ENCODE measurements around the gene ZNF80. TPM values are rescaled to one million over a fixed set of nuclear protein-coding genes. Genes with fewer than 3 reads are reported as not detected.

ZNF80 gene
- total and polyA plus RNA-seq, 2 of the 13 experiments (the other 11 are each of a cell fraction or from before 2014, with no cell fraction given): not detected

DNA sequence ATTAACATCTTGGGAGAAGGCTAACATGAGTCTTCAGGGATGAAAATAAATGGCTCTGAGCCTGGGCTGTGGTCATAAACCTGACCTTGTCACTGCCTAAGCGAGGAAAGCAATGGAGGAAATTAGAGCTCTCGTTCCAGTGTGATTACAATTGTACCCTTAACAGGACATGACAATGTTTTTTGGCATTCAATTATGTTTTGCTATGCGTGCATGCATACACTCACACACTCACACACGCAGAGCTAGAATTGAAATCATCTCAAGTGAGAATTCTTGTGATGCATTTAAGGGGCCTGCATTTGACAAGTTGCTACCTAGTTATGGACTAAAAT lies 24.1 kb downstream of the ZNF80 start:
- H3K4me1 ChIP-seq (ENCODE audit: insufficient read depth, low read length): no peaks in the 10 kb centered on the region
- no peak for DNase-seq (ENCODE audit: low spot score)
- H3K27me3 ChIP-seq (ENCODE audit: control insufficient read depth in 1 of 2, insufficient read depth in 2 of 2, low read length in 2 of 2): peaks cover 0 to 4% of the 10 kb centered on the region in 2 experiments; a peak in 1 of 5 replicates
- BruUV-seq (replicated peaks): no TSS peak
- no peak overlapping the region for H3K27ac ChIP-seq (ENCODE audit: extremely low read length, insufficient read depth, low read length)
- no peaks in the 10 kb centered on the region for H3K9me3 ChIP-seq (ENCODE audit: low read length)
- intact Hi-C loops (cut with micrococcal nuclease; ENCODE audit: unreplicated experiment) (no loop called here), in situ Hi-C loops (cut with HindIII; ENCODE audit: extremely low pct_ligation_motif_present, low pct_unique_long_range_greater_than_20kb) (no loop called here)
- no peak for FAIRE-seq
- ChIA-PET POLR2A (no interaction called here), CTCF (ENCODE audit: low intra/inter-chr PET ratio, low total read pairs) (no interaction called here)
- no peak overlapping the region for H3K4me2 ChIP-seq (ENCODE audit: low read depth, low read length)
- no peak overlapping the region for H3K4me3 ChIP-seq (replicated peaks in 1 of 3; ENCODE audit: insufficient read depth in 1 of 3, low read depth in 2 of 3, low read length in 3 of 3)
- no peaks in the 10 kb centered on the region for H4K20me1 ChIP-seq (ENCODE audit: insufficient read depth, low read length)
- H2AFZ ChIP-seq (ENCODE audit: low read length): no peak overlapping the region
- H3K9ac ChIP-seq (ENCODE audit: insufficient read depth, low read depth, low read length): no peak overlapping the region
- 0% methylated on average over 1 of the region's 4 CpGs for WGBS (ENCODE audit: low lambda C conversion rate)
- no peaks in the 10 kb centered on the region for H3K36me3 ChIP-seq (replicated peaks in 1 of 2; ENCODE audit: control insufficient read depth in 1 of 2, insufficient read depth in 2 of 2, low read length in 2 of 2)
- H3K79me2 ChIP-seq (ENCODE audit: insufficient read depth, low read length): no peaks in the 10 kb centered on the region
- ATAC-seq: no peak
- TF ChIP-seq, protein P1, sequence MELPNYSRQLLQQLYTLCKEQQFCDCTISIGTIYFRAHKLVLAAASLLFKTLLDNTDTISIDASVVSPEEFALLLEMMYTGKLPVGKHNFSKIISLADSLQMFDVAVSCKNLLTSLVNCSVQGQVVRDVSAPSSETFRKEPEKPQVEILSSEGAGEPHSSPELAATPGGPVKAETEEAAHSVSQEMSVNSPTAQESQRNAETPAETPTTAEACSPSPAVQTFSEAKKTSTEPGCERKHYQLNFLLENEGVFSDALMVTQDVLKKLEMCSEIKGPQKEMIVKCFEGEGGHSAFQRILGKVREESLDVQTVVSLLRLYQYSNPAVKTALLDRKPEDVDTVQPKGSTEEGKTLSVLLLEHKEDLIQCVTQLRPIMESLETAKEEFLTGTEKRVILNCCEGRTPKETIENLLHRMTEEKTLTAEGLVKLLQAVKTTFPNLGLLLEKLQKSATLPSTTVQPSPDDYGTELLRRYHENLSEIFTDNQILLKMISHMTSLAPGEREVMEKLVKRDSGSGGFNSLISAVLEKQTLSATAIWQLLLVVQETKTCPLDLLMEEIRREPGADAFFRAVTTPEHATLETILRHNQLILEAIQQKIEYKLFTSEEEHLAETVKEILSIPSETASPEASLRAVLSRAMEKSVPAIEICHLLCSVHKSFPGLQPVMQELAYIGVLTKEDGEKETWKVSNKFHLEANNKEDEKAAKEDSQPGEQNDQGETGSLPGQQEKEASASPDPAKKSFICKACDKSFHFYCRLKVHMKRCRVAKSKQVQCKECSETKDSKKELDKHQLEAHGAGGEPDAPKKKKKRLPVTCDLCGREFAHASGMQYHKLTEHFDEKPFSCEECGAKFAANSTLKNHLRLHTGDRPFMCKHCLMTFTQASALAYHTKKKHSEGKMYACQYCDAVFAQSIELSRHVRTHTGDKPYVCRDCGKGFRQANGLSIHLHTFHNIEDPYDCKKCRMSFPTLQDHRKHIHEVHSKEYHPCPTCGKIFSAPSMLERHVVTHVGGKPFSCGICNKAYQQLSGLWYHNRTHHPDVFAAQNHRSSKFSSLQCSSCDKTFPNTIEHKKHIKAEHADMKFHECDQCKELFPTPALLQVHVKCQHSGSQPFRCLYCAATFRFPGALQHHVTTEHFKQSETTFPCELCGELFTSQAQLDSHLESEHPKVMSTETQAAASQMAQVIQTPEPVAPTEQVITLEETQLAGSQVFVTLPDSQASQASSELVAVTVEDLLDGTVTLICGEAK (IDR thresholded peaks at IDR 0.05): no peak
- TF ChIP-seq, protein P1 (CRISPR knock-in tag; IDR thresholded peaks at IDR 0.05): no peak
- TF ChIP-seq STAT5B (CRISPR knock-in tag; IDR thresholded peaks at IDR 0.05) (no peak), AKAP8 (CRISPR knock-in tag; IDR thresholded peaks at IDR 0.05) (no peak), ZNF331 (CRISPR knock-in tag; IDR thresholded peaks at IDR 0.05) (no peak), SIN3B (IDR thresholded peaks at IDR 0.05; ENCODE audit: low read length) (no peak)
- TF ChIP-seq, protein P2, sequence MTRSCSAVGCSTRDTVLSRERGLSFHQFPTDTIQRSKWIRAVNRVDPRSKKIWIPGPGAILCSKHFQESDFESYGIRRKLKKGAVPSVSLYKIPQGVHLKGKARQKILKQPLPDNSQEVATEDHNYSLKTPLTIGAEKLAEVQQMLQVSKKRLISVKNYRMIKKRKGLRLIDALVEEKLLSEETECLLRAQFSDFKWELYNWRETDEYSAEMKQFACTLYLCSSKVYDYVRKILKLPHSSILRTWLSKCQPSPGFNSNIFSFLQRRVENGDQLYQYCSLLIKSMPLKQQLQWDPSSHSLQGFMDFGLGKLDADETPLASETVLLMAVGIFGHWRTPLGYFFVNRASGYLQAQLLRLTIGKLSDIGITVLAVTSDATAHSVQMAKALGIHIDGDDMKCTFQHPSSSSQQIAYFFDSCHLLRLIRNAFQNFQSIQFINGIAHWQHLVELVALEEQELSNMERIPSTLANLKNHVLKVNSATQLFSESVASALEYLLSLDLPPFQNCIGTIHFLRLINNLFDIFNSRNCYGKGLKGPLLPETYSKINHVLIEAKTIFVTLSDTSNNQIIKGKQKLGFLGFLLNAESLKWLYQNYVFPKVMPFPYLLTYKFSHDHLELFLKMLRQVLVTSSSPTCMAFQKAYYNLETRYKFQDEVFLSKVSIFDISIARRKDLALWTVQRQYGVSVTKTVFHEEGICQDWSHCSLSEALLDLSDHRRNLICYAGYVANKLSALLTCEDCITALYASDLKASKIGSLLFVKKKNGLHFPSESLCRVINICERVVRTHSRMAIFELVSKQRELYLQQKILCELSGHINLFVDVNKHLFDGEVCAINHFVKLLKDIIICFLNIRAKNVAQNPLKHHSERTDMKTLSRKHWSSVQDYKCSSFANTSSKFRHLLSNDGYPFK (CRISPR knock-in tag; IDR thresholded peaks at IDR 0.05; ENCODE audit: borderline replicate concordance): no peak
- TF ChIP-seq, protein P3, sequence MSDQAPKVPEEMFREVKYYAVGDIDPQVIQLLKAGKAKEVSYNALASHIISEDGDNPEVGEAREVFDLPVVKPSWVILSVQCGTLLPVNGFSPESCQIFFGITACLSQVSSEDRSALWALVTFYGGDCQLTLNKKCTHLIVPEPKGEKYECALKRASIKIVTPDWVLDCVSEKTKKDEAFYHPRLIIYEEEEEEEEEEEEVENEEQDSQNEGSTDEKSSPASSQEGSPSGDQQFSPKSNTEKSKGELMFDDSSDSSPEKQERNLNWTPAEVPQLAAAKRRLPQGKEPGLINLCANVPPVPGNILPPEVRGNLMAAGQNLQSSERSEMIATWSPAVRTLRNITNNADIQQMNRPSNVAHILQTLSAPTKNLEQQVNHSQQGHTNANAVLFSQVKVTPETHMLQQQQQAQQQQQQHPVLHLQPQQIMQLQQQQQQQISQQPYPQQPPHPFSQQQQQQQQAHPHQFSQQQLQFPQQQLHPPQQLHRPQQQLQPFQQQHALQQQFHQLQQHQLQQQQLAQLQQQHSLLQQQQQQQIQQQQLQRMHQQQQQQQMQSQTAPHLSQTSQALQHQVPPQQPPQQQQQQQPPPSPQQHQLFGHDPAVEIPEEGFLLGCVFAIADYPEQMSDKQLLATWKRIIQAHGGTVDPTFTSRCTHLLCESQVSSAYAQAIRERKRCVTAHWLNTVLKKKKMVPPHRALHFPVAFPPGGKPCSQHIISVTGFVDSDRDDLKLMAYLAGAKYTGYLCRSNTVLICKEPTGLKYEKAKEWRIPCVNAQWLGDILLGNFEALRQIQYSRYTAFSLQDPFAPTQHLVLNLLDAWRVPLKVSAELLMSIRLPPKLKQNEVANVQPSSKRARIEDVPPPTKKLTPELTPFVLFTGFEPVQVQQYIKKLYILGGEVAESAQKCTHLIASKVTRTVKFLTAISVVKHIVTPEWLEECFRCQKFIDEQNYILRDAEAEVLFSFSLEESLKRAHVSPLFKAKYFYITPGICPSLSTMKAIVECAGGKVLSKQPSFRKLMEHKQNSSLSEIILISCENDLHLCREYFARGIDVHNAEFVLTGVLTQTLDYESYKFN (CRISPR knock-in tag; conservative IDR thresholded peaks at IDR 0.05): no peak

Data from HepG2 (cell line).